PFSK-1 (cell line): Measurements from ENCODE around the gene GOLGA6C.
"Not testable (repeated sequence)": the region's sequence is repeated elsewhere in the genome, so short reads cannot be mapped to it uniquely, and the experiment has no call there.

ENCODE experiments used
- POLR2AphosphoS5 ChIP-seq: IDR thresholded peaks from 2 replicates; pipeline ENCODE4 v1.6.1; 2012; ENCODE audit warnings: low read depth, mild to moderate bottlenecking, control low read depth, low read length, moderate library complexity
- SIN3A ChIP-seq: IDR thresholded peaks from 2 replicates; pipeline ENCODE4 v1.6.1; 2012; ENCODE audit warnings: mild to moderate bottlenecking, low read length, moderate library complexity, borderline replicate concordance; ENCODE audit not compliant: insufficient read depth
- TAF1 ChIP-seq: IDR thresholded peaks from 2 replicates; pipeline ENCODE4 v1.6.1; 2012; ENCODE audit warnings: low read length, control low read depth, borderline replicate concordance; ENCODE audit not compliant: insufficient read depth

- not testable (repeated sequence) for TF ChIP-seq TAF1, POLR2AphosphoS5, SIN3A
These were observed at the start of gene GOLGA6C for GRCh38 chr15:75258034-75258433.
